ENCODE results near the gene GXYLT1. TPM values are rescaled to one million over a fixed set of nuclear protein-coding genes. Genes with fewer than 3 reads are reported as not detected.
"Not testable (repeated sequence)": the region's sequence is repeated elsewhere in the genome, so short reads cannot be mapped to it uniquely, and the experiment has no call there.

GXYLT1 gene
- total RNA-seq, 2 experiments from 2014 or later: 5.3 to 6.3 TPM

DNA sequence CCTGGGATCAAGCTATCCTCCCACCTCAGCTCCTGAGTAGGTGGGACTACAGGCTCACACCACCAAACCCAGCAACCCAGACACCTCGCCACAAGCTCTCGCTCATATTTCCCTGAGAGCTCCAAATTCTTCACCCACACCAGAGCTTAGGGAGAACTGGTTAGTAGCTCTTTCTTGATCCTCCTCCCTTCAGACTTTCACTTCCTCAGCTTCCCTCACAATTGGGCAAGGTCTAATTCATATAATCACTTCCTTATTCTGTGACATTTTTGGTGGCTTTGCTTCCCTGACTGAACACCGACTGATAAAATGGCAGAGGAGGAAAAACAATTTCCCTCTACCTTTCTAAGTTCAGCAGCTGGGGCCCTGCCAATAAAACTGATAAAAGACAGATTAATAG, 88.5 kb downstream of the GXYLT1 start:
- H3K4me1 Mint-ChIP-seq (ENCODE audit: low read depth): no peaks in the 10 kb centered on the region
- intact Hi-C loops (cut with micrococcal nuclease): no loop called here
- no peak for DNase-seq
- H3K27ac Mint-ChIP-seq: no peak overlapping the region
- no peak overlapping the region for H3K4me3 Mint-ChIP-seq
- peaks cover 18% of the 10 kb centered on the region for H3K27me3 Mint-ChIP-seq
- ChIA-PET CTCF (interaction anchor here (0.9 kb wide), 1 partner anchor 32 kb away, joined by 4 read pairs; no protein-coding TSS in a partner anchor), POLR2A (no interaction called here)
- ATAC-seq: no peak
- TF ChIP-seq, protein P1, sequence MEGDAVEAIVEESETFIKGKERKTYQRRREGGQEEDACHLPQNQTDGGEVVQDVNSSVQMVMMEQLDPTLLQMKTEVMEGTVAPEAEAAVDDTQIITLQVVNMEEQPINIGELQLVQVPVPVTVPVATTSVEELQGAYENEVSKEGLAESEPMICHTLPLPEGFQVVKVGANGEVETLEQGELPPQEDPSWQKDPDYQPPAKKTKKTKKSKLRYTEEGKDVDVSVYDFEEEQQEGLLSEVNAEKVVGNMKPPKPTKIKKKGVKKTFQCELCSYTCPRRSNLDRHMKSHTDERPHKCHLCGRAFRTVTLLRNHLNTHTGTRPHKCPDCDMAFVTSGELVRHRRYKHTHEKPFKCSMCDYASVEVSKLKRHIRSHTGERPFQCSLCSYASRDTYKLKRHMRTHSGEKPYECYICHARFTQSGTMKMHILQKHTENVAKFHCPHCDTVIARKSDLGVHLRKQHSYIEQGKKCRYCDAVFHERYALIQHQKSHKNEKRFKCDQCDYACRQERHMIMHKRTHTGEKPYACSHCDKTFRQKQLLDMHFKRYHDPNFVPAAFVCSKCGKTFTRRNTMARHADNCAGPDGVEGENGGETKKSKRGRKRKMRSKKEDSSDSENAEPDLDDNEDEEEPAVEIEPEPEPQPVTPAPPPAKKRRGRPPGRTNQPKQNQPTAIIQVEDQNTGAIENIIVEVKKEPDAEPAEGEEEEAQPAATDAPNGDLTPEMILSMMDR (IDR thresholded peaks at IDR 0.05): no peak
- no peaks in the 10 kb centered on the region for H3K36me3 Mint-ChIP-seq (ENCODE audit: low read depth)
- H3K9me3 Mint-ChIP-seq: no peaks in the 10 kb centered on the region

DNA sequence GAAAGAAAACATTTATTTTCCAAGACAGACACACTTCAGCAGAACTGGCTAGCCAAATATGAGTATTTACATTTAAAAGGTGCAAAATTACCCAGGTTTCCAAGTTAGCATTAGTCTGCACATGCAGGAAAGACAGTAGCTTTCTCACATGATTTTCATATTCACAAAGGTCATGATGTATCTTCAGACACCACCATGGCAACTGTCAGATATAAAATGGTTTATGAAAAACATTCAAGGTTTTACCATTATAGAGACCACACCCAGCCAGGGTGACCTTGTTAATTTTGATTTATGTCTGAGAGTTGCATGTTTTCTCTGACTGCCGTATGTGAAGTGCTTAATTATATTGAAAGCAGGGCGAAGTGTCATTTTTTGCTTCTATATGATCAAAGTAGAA, 91.2 kb downstream of the GXYLT1 start:
- intact Hi-C loops (cut with micrococcal nuclease): no loop called here
- H3K36me3 Mint-ChIP-seq (ENCODE audit: low read depth): no peaks in the 10 kb centered on the region
- CTCF ChIA-PET: interaction anchor here (1.0 kb wide), 1 partner anchor 9 kb away, joined by 5 read pairs; no protein-coding TSS in a partner anchor
- peaks cover 20% of the 10 kb centered on the region for H3K27me3 Mint-ChIP-seq
- no peak overlapping the region for H3K4me3 Mint-ChIP-seq
- H3K4me1 Mint-ChIP-seq (ENCODE audit: low read depth): no peaks in the 10 kb centered on the region
- ATAC-seq: no peak
- TF ChIP-seq, protein P1 (IDR thresholded peaks at IDR 0.05): no peak
- POLR2A ChIA-PET: no interaction called here
- no peak overlapping the region for H3K27ac Mint-ChIP-seq
- no peaks in the 10 kb centered on the region for H3K9me3 Mint-ChIP-seq
- DNase-seq: no peak

DNA sequence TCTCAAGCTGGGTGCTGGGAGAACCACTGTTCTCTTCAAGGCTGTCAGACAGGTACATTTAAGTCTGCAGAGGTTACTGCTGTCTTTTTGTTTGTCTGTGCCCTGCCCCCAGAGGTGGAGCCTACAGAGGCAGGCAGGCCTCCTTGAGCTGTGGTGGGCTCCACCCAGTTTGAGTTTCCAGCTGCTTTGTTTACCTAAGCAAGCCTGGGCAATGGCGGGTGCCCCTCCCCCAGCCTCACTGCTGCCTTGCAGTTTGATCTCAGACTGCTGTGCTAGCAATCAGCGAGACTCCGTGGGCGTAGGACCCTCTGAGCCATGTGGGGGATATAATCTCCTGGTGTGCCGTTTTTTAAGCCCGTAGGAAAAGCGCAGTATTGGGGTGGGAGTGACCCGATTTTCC, 95.7 kb downstream of the GXYLT1 start:
- H3K27me3 Mint-ChIP-seq; H3K4me1 Mint-ChIP-seq (ENCODE audit: low read depth); DNase-seq; POLR2A ChIA-PET; H3K27ac Mint-ChIP-seq; H3K36me3 Mint-ChIP-seq (ENCODE audit: low read depth); intact Hi-C loops (cut with micrococcal nuclease); ATAC-seq; H3K4me3 Mint-ChIP-seq; H3K9me3 Mint-ChIP-seq: not testable (repeated sequence)
- CTCF ChIA-PET: interaction anchor here (1.2 kb wide), 1 partner anchor 24 kb away, joined by 4 read pairs; no protein-coding TSS in a partner anchor

DNA sequence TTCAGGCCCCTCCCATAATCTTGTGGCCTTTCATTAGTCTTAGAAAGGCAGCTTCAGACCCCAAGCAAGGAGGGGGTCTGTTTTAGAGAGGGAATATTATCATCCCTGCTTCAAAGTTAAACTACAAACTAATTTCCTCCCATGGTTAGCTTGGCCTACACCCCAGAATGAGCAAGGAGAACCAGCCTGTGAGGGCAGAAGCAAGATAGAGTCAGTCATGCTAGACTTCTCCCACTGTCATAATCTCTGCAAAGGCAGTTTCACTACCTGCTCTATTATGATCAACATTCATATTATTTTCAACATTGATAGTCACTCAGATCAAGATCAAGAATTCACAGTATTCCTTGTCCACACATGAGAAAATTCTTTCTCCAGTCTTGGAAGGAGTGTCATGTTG, 105.1 kb downstream of the GXYLT1 start:
- TF ChIP-seq, protein P1 (IDR thresholded peaks at IDR 0.05): no peak
- Mint-ChIP-seq H3K27me3 (peaks cover 13% of the 10 kb centered on the region), H3K4me1 (ENCODE audit: low read depth) (no peaks in the 10 kb centered on the region), H3K4me3 (no peak overlapping the region), H3K9me3 (peaks cover 1% of the 10 kb centered on the region), H3K36me3 (ENCODE audit: low read depth) (no peaks in the 10 kb centered on the region), H3K27ac (no peak overlapping the region)
- ATAC-seq (no peak), DNase-seq (no peak)
- POLR2A ChIA-PET: no interaction called here
- CTCF ChIA-PET: interaction anchor here (0.7 to 1.9 kb wide), 2 partner anchors 15 to 314 kb away, joined by 3 to 7 read pairs; no protein-coding TSS in a partner anchor
- intact Hi-C loops (cut with micrococcal nuclease): no loop called here

DNA sequence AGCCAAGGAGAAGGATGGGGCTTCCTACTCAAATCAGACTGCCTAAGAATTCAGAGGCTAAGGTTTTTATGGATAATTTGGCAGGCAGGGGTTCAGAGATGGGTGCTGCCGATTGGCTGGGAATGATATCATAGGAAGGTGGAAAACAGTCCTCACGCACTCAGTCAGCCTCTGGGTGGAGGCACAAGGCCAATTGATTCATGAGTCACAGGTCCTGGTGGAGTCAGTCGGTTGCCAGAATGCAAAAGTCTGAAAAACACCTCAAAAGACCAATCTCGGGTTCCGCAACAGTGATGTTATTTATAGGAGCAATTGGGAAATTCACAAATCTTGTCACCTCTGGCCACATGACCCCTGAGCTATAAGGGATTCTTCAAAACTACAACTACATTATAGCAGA, 105.5 kb downstream of the GXYLT1 start:
- ChIA-PET POLR2A (no interaction called here), CTCF (interaction anchor here (0.7 to 1.9 kb wide), 2 partner anchors 15 to 314 kb away, joined by 3 to 7 read pairs; no protein-coding TSS in a partner anchor)
- no peaks in the 10 kb centered on the region for H3K4me1 Mint-ChIP-seq (ENCODE audit: low read depth)
- intact Hi-C loops (cut with micrococcal nuclease): no loop called here
- H3K9me3 Mint-ChIP-seq: peaks cover 1% of the 10 kb centered on the region
- H3K36me3 Mint-ChIP-seq (ENCODE audit: low read depth): no peaks in the 10 kb centered on the region
- DNase-seq: no peak
- H3K4me3 Mint-ChIP-seq: no peak overlapping the region
- ATAC-seq: no peak
- H3K27me3 Mint-ChIP-seq: peaks cover 13% of the 10 kb centered on the region
- TF ChIP-seq, protein P1 (IDR thresholded peaks at IDR 0.05): no peak
- H3K27ac Mint-ChIP-seq: no peak overlapping the region
